Non-pigmented ciliary epithelial cell (primary cell): ENCODE results near the gene ARL1.
"Not testable (repeated sequence)": the region's sequence is repeated elsewhere in the genome, so short reads cannot be mapped to it uniquely, and the experiment has no call there.

Experiments used
- DNase-seq: peaks from one replicate; pipeline ENCODE4 v3.0.0-alpha.2; 2010; ENCODE audit warnings: low read depth

ARL1 gene

GRCh38 chr12:101407436-101408345 is at the start of gene ARL1:
ARL1 (minus strand) TSS chr12:101407772; CDS start chr12:101407645, 127 bp downstream.
- DNase-seq, result peak; percentile 58

GRCh38 chr12:101455685-101456084 is 48.1 kb upstream of the ARL1 start:
- no peak for DNase-seq

GRCh38 chr12:101441461-101442224 is 34.1 kb upstream of the ARL1 start:
- DNase-seq, result no peak

- DNase-seq, result no peak
Measured at GRCh38 chr12:101439236-101439635, 31.7 kb upstream of the ARL1 start.

- DNase-seq, result no peak
Measured at GRCh38 chr12:101436136-101436535, 28.6 kb upstream of the ARL1 start.

GRCh38 chr12:101430456-101430855 is 22.9 kb upstream of the ARL1 start:
- DNase-seq, result no peak

- no peak for DNase-seq
Measured at GRCh38 chr12:101424620-101425019, 17.0 kb upstream of the ARL1 start.

- DNase-seq, result not testable (repeated sequence)
Measured at GRCh38 chr12:101422066-101422465, 14.5 kb upstream of the ARL1 start.

- no peak for DNase-seq
Measured at GRCh38 chr12:101415228-101415627, 7.7 kb upstream of the ARL1 start.

GRCh38 chr12:101414533-101415119 is 7.1 kb upstream of the ARL1 start:
- peak; percentile 26 for DNase-seq

GRCh38 chr12:101410169-101410568 is 2.6 kb upstream of the ARL1 start:
- DNase-seq, result not testable (repeated sequence)

GRCh38 chr12:101407049-101407435 is 530 bp downstream of the ARL1 start:
- peak; percentile 11 for DNase-seq

GRCh38 chr12:101391181-101391580 is 16.4 kb downstream of the ARL1 start:
- not testable (repeated sequence) for DNase-seq

GRCh38 chr12:101379149-101379548 is 28.4 kb downstream of the ARL1 start:
- DNase-seq, result no peak

GRCh38 chr12:101375573-101375972 is 32.0 kb downstream of the ARL1 start:
- DNase-seq, result no peak

- DNase-seq, result no peak
Measured at GRCh38 chr12:101372431-101372830, 35.1 kb downstream of the ARL1 start.

GRCh38 chr12:101368016-101368415 is 39.6 kb downstream of the ARL1 start:
- DNase-seq, result no peak

GRCh38 chr12:101361455-101361854 is 46.1 kb downstream of the ARL1 start:
- DNase-seq, result no peak

GRCh38 chr12:101356794-101357193 is 50.8 kb downstream of the ARL1 start:
- DNase-seq, result no peak

GRCh38 chr12:101351682-101352081 is 55.9 kb downstream of the ARL1 start:
- DNase-seq, result no peak

GRCh38 chr12:101343893-101344292 is 63.7 kb downstream of the ARL1 start:
- DNase-seq, result no peak
